Aorta (tissue), 5 donors: ENCODE results near the gene THPO. TPM values are rescaled to one million over a fixed set of nuclear protein-coding genes. Genes with fewer than 3 reads are reported as not detected.

ENCODE experiments used
- ATAC-seq: fragments of 200-7000 bp; cut with Tn5 transposase; one replicate; pipeline ENCODE4 v1.9.1; 2022; ENCODE audit warnings: moderate library complexity; ENCODE audit not compliant: low FRiP score
- DNase-seq, 2 donors: peaks; one replicate each; pipeline ENCODE4 v3.0.0-alpha.2; 2020
- H3K27ac ChIP-seq, 2 donors: one replicate each; pipeline ENCODE4 v1.5.1; 2013; ENCODE audit warnings: low read length in 2 of 2, mild to moderate bottlenecking in 2 of 2, moderate library complexity in 2 of 2, control low read depth in 1 of 2, inconsistent platforms in 1 of 2, low read depth in 1 of 2
- H3K27me3 ChIP-seq, 2 donors: one replicate each; pipeline ENCODE4 v1.6.1; 2013; ENCODE audit warnings: control low read depth in 1 of 2, low read length in 1 of 2, mild to moderate bottlenecking in 1 of 2, moderate library complexity in 1 of 2; ENCODE audit not compliant: insufficient read depth in 2 of 2, control insufficient read depth in 1 of 2
- H3K36me3 ChIP-seq, 2 donors: one replicate each; pipeline ENCODE4 v1.6.1; 2013; ENCODE audit warnings: control low read depth in 1 of 2, low read length in 1 of 2, mild to moderate bottlenecking in 1 of 2; ENCODE audit not compliant: insufficient read depth in 2 of 2, control insufficient read depth in 1 of 2
- H3K4me1 ChIP-seq, 2 donors: one replicate each; pipeline ENCODE4 v1.6.1; 2013; ENCODE audit warnings: low read length in 2 of 2, control low read depth in 1 of 2, mild to moderate bottlenecking in 1 of 2, moderate library complexity in 1 of 2; ENCODE audit not compliant: insufficient read depth in 2 of 2, control insufficient read depth in 1 of 2
- H3K4me3 ChIP-seq, 2 donors: one replicate each; pipeline ENCODE4 v1.5.1; 2013; ENCODE audit warnings: low read length in 2 of 2, control low read depth in 1 of 2, mild to moderate bottlenecking in 1 of 2
- H3K9me3 ChIP-seq: one replicate; pipeline ENCODE4 v1.6.1; 2013; ENCODE audit warnings: mild to moderate bottlenecking, low read length; ENCODE audit not compliant: control insufficient read depth
- WGBS, 2 donors: extraction: QIAGEN DNeasy Blood & Tissue Kit; methylation state at CpG; one replicate each; pipeline ENCODE4 v1.1.7; 2013; 5-methylcytosine and 5-hydroxymethylcytosine counted together
- intact Hi-C, 2 donors: fragments of 100-400 bp; cut with DNase I; formaldehyde crosslinking; loops; one replicate each; pipeline versions ENCODE4 v1.14.2 to v1.15.0; 2022
- polyA plus RNA-seq, 2 donors: library from polyadenylated mRNA; stranded (reverse); fragments of 200-250 nt; gene quantifications; one replicate each; pipeline ENCODE4 v1.2.3, GENCODE V29; 2013
- total RNA-seq, 2 donors: library from RNA; stranded (reverse); fragmentation: NEBNext Ultra II Directional; extraction: Animal tissue kit (Norgen Biotek cat#: 25700); gene quantifications; one replicate each; pipeline ENCODE4 v1.2.1, GENCODE V29; 2021
- donor health status: healthy with polysubstance abuse.
- donor health status: Bipolar disorder and iron deficiency.
- donor health status: DM: no; HTN: no; CAD: no.
- donor health status: DM: no; HTN: no; CAD: no.
- donor health status: DM: yes; HTN: yes; CAD: no.

Gene THPO
- total and polyA plus RNA-seq, 4 donors, result 0.15 to 1.2 (median 0.70) TPM

DNA sequence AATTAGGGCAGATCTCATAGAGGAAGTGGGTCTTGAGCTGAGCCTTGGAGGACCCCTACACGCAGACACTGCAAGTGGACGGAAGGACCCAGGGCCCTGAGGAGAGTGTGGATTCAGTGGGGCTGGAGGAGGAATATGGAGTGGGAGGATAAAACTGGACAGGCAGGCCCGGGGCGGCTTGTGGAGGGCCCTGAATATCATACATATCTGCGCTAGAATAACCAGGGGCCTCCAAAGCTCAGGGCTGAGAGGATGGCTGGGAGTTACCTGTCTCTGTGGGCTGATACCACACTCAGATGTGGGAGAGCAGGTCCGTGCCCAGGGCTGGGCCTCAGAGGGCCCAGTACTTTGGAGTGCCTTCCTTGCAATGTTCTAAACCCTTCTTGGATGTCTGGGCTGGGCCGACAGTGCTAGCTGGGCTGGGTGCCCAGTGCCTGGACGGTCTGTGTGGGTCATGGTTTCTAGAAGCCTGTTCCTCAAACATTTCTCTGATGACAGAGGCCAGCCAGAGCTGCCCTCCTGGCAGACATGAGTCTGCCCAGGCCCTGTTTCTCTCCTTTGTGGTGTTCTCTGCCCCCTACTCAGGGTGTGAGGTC, 31.4 kb upstream of the THPO start:
- H3K27ac ChIP-seq, result no peak overlapping the region
- no peaks in the 10 kb centered on the region for H3K4me1 ChIP-seq
- intact Hi-C loops, result no loop called here
- no peaks in the 10 kb centered on the region for H3K9me3 ChIP-seq
- ATAC-seq (no peak), DNase-seq (peak in 1 of 2 donors; percentile 47)
- no peaks in the 10 kb centered on the region for H3K27me3 ChIP-seq
- 77 to 79% methylated on average over 8 of the region's 8 CpGs for WGBS, 2 donors
- H3K36me3 ChIP-seq, result no peaks in the 10 kb centered on the region
- H3K4me3 ChIP-seq, result no peak overlapping the region

DNA sequence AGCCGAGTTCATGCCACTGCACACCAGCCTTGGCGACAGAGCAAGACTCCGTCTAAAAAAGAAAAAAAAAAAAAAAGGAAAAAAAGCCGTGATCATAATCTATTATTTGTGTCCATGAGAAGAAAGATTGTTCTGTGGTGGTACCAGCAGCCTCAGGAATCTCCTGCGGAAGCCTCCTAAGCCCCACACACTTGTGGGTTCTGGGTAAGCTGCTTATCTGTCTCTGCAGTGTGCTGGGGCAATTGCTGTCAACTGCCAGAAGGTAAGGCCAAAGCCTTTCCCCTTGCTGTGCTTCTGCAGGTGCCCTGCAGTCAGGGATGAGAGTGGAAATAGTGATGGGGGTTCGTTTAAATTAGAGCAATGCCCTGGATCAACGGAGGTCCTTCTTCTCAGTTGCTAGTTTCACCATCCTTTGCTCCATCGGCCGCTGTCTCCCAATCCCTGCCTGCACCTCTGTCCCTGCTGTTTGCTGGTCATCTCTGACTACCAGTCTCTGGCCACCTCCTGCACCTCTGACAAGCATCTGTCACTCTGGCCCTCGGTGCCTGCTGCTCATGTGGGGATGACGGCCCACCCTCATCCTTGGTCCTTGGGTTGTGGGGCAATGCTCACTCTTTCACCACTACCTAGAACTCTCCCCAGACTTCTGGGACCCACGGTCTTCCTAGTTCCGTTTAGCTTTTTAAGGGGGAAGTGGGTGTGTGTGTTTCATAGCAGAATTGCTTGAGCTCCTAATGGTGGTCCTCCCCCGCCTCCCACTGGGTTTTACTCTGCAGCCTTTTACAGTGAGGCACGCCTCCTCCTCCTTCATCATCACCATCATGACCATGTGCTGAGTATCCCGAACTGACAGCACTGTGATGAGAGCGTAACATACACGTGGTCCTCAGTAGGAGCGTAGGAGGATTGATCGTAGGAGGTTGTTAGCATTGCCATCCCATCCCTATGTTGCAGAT, 27.3 kb upstream of the THPO start:
- H3K27me3 ChIP-seq, result no peaks in the 10 kb centered on the region
- no peaks in the 10 kb centered on the region for H3K36me3 ChIP-seq
- DNase-seq, result peak in 1 of 2 donors; percentile 63
- H3K27ac ChIP-seq, result no peak overlapping the region
- H3K4me1 ChIP-seq, result no peaks in the 10 kb centered on the region
- no peaks in the 10 kb centered on the region for H3K9me3 ChIP-seq
- intact Hi-C loops, result no loop called here
- ATAC-seq, result no peak
- 80 to 82% methylated on average over 20 of the region's 20 CpGs for WGBS, 2 donors
- no peak overlapping the region for H3K4me3 ChIP-seq

DNA sequence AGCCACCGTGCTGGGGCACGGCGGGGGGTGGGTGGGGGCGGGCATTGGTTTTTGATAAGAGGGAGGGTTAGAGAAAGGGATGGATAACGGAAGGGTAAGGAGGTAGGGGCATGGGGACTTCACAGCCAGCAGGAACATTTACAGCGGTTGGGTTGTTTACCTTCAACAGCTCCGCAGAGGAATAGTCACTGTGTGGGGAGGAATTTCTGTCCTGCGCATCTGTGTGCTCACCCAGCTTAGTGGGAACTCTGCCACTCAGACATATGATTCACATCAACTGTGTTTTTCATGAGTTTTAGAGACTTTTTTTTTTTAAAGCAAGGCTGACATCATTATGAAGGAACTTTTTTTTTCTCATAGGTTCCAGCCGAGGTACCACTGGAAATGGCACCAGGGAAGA, 21.4 kb upstream of the THPO start:
- intact Hi-C loops, result no loop called here
- H3K4me3 ChIP-seq, result no peak overlapping the region
- 2 to 5% methylated on average over 9 of the region's 9 CpGs for WGBS, 2 donors
- H3K9me3 ChIP-seq, result no peaks in the 10 kb centered on the region
- peak; percentile 53 for ATAC-seq
- H3K27ac ChIP-seq, result no peak overlapping the region
- H3K4me1 ChIP-seq, result no peaks in the 10 kb centered on the region
- no peaks in the 10 kb centered on the region for H3K36me3 ChIP-seq
- no peaks in the 10 kb centered on the region for H3K27me3 ChIP-seq
- DNase-seq, result peak in 1 of 2 donors; percentile 9

- ATAC-seq, result no peak
- intact Hi-C loops, result no loop called here
- H3K4me3 ChIP-seq, result no peak overlapping the region
- H3K27ac ChIP-seq, result no peak overlapping the region
- no peaks in the 10 kb centered on the region for H3K9me3 ChIP-seq
- WGBS, 2 donors, result 92 to 96% methylated on average over 5 of the region's 5 CpGs
- DNase-seq, result peak in 1 of 2 donors; percentile 31
- no peaks in the 10 kb centered on the region for H3K36me3 ChIP-seq
- H3K4me1 ChIP-seq, result no peaks in the 10 kb centered on the region
- H3K27me3 ChIP-seq, result no peaks in the 10 kb centered on the region
These were observed 17.3 kb upstream of the THPO start for GRCh38 chr3:184395320-184395660.

GRCh38 chr3:184391266-184391665, 13.3 kb upstream of the THPO start:
- intact Hi-C loops, result no loop called here
- DNase-seq (peak in 1 of 2 donors; percentile 43), ATAC-seq (no peak)
- no peaks in the 10 kb centered on the region for H3K36me3 ChIP-seq
- H3K27me3 ChIP-seq, result no peaks in the 10 kb centered on the region
- H3K9me3 ChIP-seq, result no peaks in the 10 kb centered on the region
- H3K4me1 ChIP-seq, result no peaks in the 10 kb centered on the region
- no peak overlapping the region for H3K27ac ChIP-seq
- no peak overlapping the region for H3K4me3 ChIP-seq
- 80 to 90% methylated on average over 3 of the region's 3 CpGs for WGBS, 2 donors

- WGBS, 2 donors, result 91 to 94% methylated on average over 5 of the region's 5 CpGs
- no peaks in the 10 kb centered on the region for H3K36me3 ChIP-seq
- intact Hi-C loops, result no loop called here
These were observed 12.0 kb upstream of the THPO start for GRCh38 chr3:184389935-184390528.

GRCh38 chr3:184389384-184389783, 11.4 kb upstream of the THPO start:
- no peaks in the 10 kb centered on the region for H3K9me3 ChIP-seq
- H3K36me3 ChIP-seq, result no peaks in the 10 kb centered on the region
- no peak overlapping the region for H3K4me3 ChIP-seq
- peak in 1 of 2 donors; percentile 16 for DNase-seq
- 73 to 80% methylated on average over 5 of the region's 5 CpGs for WGBS, 2 donors
- no peaks in the 10 kb centered on the region for H3K4me1 ChIP-seq
- intact Hi-C loops, result no loop called here
- H3K27ac ChIP-seq, result no peak overlapping the region
- no peak for ATAC-seq
- H3K27me3 ChIP-seq, result no peaks in the 10 kb centered on the region

More at GRCh38 chr3:184389935-184390528, 12.0 kb upstream of the THPO start:
- H3K27me3 ChIP-seq, result no peaks in the 10 kb centered on the region
- ATAC-seq, result no peak
- H3K4me3 ChIP-seq, result no peak overlapping the region
- H3K27ac ChIP-seq, result no peak overlapping the region
- no peaks in the 10 kb centered on the region for H3K4me1 ChIP-seq
- H3K9me3 ChIP-seq, result no peaks in the 10 kb centered on the region
- no peak for DNase-seq

DNA sequence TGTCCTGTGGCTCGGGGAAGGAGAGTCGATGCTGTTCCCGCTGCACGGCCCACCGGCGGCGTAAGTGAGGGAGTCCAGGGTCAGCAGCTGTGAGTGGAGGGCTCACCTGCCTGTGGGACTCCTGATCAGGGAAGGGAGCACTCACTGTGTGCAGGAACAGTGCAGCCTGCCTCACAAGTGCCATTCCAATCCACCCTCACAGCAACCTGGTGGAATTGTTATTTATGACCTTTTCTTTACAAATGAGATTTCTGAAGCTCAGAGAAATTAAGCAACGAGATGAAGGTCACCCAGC, 10.9 kb upstream of the THPO start:
- Histone ChIP-seq H3K27ac (no peak overlapping the region), H3K36me3 (no peaks in the 10 kb centered on the region), H3K4me1 (no peaks in the 10 kb centered on the region), H3K27me3 (no peaks in the 10 kb centered on the region), H3K9me3 (no peaks in the 10 kb centered on the region), H3K4me3 (no peak overlapping the region)
- WGBS, 2 donors, result 85 to 86% methylated on average over 8 of the region's 8 CpGs
- ATAC-seq (no peak), DNase-seq (no peak)
- intact Hi-C loops, result no loop called here
